Right hindlimb (tissue), 1 donor: ENCODE results near the gene LDLRAP1.
A peak's percentile ranks its signal among the peaks of the same experiment; 100 is the strongest.

Experiments used
- DNase-seq: peaks from one replicate; pipeline ENCODE4 v3.0.0-alpha.2; 2018

LDLRAP1 gene

GRCh38 chr1:25563330-25564215 is 20.2 kb downstream of the LDLRAP1 start:
- no peak for DNase-seq

GRCh38 chr1:25564777-25565574 is 21.6 kb downstream of the LDLRAP1 start:
- no peak for DNase-seq

- DNase-seq, result no peak
Measured at GRCh38 chr1:25565626-25566025, 22.2 kb downstream of the LDLRAP1 start.

- no peak for DNase-seq
Measured at GRCh38 chr1:25566176-25566729, 22.8 kb downstream of the LDLRAP1 start.

GRCh38 chr1:25566730-25567341 is 23.4 kb downstream of the LDLRAP1 start:
- no peak for DNase-seq

GRCh38 chr1:25567710-25568089 is 24.3 kb downstream of the LDLRAP1 start:
- no peak for DNase-seq

GRCh38 chr1:25568090-25568833 is 24.9 kb downstream of the LDLRAP1 start:
- no peak for DNase-seq

GRCh38 chr1:25568834-25569596 is 25.6 kb downstream of the LDLRAP1 start:
- no peak for DNase-seq

GRCh38 chr1:25569597-25570396 is 26.4 kb downstream of the LDLRAP1 start:
- no peak for DNase-seq

- DNase-seq, result no peak
Measured at GRCh38 chr1:25570798-25571521, 27.6 kb downstream of the LDLRAP1 start.

GRCh38 chr1:25571522-25571970 is 28.1 kb downstream of the LDLRAP1 start:
- no peak for DNase-seq

- no peak for DNase-seq
Measured at GRCh38 chr1:25572107-25572506, 28.7 kb downstream of the LDLRAP1 start.

- DNase-seq, result peak; percentile 52
Measured at GRCh38 chr1:25572708-25573590, 29.5 kb downstream of the LDLRAP1 start.

- DNase-seq, result no peak
Measured at GRCh38 chr1:25573591-25573930, 30.2 kb downstream of the LDLRAP1 start.

GRCh38 chr1:25573961-25574360 is 30.6 kb downstream of the LDLRAP1 start:
- DNase-seq, result no peak

- no peak for DNase-seq
Measured at GRCh38 chr1:25575191-25575590, 31.8 kb downstream of the LDLRAP1 start.

- no peak for DNase-seq
Measured at GRCh38 chr1:25576459-25577133, 33.2 kb downstream of the LDLRAP1 start.

GRCh38 chr1:25577134-25577920 is 33.9 kb downstream of the LDLRAP1 start:
- DNase-seq, result no peak
